ENCODE measurements around the gene P2RY2.
"Not testable (repeated sequence)": the region's sequence is repeated elsewhere in the genome, so short reads cannot be mapped to it uniquely, and the experiment has no call there.

The P2RY2 gene

DNA sequence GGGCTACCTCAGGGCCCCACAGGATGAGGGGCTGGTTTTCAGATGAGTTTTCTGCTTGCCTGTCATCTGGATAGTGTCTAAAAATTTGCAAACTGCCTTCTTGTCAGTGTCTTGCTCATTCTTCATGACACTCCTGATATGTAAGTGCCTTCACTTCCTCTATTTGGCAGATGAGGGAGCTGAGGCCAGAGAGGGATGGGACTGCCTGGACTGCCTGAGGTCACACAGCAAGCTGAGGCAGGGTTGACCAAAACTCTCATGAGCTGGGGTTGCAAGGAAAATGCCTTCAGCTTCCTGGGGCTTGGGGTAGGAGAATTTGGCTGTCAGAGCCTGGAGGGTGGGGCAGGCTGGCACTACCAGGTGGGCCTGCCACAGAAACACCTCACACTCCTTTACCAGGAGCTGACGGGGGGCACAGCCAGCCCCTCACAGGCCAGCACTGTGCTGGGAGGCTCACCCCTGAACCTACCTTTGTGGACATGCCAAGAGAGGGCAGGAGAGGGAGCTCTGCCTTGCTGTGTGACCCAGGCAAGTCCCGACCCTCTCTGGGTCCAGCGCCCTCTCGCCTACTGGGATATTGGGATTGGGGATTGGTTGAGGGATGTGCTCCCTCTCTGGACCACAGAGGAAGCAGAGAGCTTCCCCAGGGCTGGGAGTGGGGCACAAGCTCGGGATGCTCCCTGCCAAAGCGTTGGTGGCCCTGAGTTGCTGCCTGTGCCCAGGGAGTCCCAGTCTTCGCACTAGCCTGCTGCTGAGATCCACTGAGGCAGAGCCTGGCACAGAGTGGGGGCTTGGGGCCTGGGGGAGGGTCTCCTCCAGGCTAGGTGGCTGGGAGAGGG is 52.2 kb downstream of the P2RY2 start:
- DNase-seq: no peak

DNA sequence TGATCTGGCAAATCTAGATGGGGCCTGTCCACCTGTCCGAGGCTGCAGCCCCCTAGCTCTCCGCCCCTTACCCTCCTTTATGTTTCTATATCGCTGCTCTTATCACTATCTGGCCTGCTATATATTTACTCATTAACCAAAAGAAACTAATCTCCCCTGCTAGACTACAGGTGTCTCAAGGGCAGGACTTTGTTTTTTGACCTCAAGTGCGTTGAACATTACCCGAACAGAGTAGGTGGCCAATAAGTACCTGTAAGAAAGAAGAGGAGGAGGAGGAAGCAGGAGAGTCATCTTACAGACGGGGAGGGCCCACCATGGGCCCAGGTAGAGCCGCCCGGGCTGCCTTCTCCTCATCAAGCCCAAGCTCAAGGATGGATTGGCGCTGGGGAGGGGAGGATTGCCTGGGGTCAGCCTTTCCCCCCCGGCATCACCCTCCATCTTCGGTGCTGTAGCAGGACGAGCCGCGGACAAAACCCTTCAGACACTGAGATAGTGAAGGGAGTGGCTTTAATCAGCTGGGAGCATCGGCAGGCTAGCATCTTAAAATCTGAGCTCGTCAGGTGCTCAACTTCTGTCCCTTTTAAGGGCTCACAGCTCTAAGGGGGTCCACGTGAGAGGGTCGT is 52.9 kb downstream of the P2RY2 start:
- DNase-seq: no peak

DNA sequence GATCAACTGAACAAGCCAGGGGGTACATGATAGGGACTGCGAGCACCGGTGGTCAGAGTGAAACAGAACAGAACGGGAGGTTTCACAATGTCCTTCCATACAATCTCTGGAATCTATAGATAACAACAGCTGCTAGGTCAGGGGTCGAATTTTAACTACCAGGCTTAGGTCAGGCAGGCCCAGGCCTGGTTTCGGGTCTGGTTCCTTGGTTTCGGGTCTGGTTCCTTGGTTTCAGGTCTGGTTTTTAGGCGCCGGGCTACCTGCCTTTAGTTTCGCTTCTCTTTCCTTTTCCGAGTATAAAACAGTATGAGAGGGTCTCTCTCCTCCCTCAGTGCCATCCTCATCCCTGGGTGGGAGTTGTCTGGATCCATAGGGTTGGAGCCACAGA is 53.4 kb downstream of the P2RY2 start:
- not testable (repeated sequence) for DNase-seq

DNA sequence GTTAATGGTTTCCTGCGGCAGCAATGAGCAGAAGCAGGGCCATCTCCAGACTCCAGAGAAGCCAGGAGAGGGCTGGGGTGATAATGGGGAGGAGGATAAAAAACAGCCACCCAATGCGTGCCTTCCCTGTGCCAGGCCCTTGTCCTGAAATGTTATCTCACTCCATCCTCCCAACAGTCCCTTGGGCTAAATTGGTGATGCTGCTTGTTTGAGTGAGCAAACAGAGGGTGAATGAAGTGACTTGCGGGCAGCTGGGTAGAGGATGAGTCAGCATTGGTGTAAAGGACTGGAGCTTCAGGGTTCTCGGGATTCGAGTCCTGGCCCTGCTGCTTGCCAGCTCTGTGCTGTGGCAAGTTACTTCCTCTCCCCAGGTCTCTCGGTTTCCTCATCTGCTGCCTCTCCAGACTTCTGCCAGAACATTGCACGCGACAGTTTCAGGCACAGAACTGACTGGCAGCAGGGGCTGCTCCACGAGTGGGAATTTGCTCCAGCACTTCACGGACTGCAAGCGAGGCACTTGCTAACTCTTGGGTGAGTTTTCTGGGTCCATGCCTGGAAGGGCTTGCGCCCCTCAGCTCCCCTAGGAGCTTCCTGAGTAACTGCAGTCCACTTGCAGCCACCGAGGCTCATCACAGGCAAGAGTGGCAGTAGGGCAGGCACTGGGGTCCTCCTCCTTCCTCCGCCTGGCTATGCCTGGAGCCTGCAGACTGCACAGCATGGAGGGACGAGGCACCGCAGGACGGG is 54.0 kb downstream of the P2RY2 start, which contains the start of gene P2RY6:
Gene P2RY6, plus strand, starts transcription at position 403 of the 744 bp plus-strand sequence. CDS start 24,181 bp downstream, outside the sequence.
- peak in 1 of 2 experiments; percentile 43 for DNase-seq

DNA sequence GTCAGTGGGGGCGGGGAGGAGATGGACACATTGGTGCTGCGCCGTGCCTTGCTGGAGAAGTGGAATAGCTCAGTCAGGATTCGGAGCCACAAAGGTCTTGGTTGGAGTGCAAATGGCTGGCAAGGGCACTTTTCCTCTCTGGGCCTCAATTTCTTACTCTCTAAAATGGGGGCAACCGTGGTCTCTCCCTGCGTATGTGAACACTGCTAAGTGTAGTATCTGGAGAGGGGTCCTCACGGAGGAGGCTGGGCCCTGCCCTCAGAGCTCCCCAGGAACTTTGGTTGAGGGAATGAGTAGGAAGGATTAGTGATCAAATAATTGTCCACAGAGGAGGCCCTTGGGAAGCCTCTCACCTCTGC is 54.6 kb downstream of the P2RY2 start:
- no peak for DNase-seq

DNA sequence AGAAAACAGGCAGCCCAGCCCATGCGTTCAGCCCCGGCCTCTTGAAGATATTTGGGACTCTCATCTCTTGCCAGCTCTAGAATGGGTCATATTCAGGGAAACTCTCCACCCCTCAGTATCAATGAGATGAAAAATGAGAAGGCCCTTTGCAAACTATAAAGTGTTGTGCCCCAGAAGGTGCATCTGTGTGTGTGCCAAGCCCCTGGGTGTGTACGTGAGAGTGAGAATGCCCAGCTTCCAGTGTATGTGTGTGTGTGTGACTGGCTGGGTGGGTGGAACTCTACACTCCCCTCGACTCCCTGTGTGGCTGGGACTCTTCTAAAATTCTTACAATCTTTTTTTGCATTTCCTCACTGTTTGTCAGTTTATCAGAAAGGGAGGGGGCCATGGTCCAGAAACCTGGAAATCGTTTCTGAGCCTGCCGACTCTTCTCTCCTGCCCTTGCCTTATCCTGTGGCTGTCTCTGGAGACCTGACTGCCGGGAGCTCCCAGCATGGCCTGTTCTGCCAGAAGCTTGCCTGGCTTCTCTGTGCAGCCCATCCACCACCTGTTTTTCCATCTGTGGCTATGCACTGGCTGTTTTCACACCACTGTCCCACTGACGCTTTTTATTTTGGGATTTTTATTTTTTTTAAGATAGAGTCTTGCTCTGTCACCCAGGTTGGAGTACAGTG is 55.3 kb downstream of the P2RY2 start:
- no peak for DNase-seq

DNA sequence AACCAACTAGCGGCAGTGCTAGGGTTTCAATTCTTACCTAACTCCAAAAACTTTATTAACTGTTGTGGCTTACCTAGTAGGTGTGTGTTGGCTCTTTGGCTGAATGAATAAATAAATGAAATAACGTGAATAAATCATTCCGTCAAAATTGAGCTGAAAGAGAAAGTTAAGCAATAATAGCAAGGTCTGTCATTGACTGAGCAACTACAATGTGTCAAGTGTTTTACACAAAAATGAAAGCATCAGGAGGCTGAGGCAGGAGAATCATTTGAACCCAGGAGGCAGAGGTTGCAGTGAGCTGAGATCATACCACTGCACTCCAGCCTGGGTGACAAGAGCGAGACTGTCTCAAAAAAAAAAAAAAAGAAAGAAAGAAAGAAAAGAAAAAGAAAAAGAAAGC is 56.1 kb downstream of the P2RY2 start:
- DNase-seq: not testable (repeated sequence)

DNA sequence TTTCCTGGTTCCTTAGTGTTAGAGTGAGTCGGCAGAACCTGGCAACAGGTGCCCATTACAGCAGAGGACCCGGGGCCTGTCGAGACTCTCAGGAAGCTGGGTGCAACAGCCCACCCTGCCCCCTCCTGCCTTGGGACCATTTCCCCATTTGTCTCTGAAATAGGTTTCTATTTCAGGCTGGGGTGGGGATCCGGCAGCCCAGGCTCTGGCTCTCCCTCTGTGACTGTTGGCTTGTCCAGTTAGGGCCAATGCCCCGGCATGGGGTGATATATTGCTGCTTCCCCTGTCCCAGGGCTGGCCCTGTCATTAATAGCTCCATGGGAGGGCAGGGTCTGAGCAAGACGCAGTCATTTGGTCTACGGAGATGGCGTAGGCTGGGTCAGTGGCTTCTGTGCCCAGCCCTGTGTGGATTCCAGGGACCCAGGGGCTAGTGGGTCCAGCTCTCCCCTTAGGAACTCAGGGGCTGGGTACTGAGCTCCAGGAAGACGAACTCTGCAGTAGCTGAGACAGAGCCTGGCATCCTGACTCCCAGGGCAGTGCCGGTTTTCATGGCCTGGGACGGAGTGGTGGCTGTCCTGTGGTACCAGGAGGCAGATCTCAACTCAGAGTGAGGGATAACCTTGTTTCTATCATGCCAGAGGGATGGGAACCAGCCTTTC is 56.8 kb downstream of the P2RY2 start:
- DNase-seq: no peak

DNA sequence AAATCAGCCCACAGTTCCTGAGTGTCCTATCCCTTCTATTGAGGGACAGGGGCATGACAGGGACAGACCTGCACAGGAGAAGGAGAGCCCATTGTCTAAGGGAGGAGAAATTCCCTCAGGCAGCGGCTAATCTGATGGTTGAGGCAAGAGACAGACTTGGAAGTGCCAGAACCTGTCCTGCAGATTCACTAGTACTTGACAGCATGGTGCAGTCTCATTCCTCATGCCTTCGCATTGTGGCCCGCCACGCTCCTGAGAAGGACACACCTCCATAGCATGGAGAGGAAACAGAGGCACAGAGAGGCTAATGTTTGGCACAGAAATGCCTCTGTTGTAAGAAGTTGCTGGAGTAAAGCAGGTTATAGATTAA is 57.3 kb downstream of the P2RY2 start:
- no peak for DNase-seq

DNA sequence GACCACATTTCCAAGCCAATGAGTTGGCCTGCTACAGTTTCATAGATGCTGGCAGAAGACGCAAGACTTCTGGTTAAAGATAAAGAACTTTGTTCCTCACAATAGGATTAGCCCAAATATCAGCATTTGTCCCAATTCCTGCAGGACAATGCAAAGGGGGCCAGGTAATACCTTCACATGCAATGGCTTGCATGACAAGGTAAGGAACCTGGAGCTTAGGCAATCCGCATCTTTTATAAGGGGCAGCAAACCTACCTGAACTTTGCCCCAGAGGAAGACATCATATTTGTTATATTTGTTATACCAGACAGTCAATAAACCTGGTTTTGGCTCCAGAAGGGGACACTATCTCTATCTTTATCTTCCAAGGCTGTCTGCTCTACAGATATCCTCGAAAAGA is 59.4 kb downstream of the P2RY2 start:
- DNase-seq: no peak

DNA sequence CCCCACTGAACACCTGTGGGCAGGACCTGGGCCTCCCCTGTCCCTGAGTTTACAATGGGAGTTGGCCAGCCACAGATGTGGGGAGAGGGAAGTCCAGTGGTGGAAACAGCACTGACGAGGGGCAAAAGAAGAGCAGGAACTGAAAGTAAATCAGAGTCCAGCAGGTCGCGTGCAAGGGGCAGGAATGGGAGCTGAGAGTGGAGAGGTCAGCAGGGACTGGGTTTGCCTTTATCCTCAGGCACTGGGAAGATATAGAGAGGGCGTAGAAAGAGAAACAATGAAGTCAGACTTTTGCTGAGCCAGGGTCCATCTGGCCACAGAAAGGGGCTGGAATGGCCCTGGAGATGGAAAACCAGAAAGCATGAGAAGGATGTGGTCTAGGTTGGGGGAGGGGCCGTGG is 62.5 kb downstream of the P2RY2 start:
- no peak for DNase-seq

DNA sequence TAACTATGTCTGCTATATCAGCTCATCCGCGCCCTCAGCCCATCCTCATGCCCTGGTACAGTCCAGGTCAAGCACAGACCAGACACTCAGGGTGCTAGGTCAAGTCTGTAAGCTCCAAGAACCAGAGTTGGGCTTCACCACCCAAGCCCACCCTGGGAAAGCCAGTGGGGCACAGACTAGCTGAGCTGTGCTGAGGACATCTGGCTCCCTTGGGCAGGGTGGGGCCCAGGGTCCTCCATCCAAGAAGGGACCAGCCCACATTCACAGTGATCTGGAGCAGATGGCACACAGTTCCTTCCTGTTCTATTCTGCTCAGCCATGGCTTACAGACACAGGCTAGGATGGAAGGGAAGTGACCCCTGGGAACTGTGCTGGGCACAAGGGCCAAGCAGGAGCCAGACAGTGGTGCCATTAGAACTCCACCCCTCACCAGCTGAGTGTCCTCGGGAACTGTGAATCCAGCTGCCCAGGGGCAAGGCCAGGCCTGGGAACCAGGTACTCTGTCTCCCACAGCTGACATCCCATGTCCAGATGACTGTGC is 63.2 kb downstream of the P2RY2 start:
- DNase-seq: no peak

DNA sequence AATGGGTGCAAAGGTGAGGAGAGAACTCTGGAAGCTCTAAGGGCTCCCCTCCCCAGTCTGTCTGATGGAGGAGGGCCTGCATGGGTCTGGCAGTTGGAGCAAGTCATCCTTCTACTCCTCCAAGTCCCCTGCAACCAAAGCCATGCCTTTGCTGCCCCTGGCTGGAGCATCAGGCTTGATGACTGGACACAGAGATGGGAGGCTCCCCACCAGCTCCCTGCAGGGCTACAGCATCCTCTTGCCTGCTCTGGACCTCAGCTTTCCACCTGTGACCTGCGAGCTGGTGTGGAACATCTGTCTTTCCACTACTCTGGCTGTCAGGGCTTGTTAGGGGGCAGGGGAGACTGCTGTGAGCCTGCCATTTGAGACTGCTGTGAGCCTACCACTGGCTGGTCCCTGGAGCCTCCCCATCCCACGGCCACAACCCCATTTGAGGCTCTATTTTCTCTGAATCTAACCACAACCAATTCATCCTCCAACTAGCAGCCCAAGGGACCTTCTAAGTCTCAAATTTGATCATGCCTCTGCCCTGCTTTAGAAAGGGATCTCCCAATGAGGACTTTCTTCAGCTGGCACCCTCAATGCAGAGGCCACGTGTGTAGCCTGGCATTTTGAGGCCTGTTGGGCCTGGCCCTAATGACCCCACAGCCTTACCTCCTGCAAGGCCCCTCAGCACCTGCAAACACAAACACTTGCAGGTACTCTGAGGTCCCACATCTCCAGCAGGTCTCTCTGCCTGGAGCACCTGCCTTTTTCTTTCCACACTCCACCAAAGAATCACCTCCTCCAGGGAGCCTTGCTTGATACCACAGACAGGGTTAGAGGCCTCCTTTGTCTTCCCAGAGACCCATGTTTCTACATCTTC is 63.9 kb downstream of the P2RY2 start:
- DNase-seq: no peak

DNA sequence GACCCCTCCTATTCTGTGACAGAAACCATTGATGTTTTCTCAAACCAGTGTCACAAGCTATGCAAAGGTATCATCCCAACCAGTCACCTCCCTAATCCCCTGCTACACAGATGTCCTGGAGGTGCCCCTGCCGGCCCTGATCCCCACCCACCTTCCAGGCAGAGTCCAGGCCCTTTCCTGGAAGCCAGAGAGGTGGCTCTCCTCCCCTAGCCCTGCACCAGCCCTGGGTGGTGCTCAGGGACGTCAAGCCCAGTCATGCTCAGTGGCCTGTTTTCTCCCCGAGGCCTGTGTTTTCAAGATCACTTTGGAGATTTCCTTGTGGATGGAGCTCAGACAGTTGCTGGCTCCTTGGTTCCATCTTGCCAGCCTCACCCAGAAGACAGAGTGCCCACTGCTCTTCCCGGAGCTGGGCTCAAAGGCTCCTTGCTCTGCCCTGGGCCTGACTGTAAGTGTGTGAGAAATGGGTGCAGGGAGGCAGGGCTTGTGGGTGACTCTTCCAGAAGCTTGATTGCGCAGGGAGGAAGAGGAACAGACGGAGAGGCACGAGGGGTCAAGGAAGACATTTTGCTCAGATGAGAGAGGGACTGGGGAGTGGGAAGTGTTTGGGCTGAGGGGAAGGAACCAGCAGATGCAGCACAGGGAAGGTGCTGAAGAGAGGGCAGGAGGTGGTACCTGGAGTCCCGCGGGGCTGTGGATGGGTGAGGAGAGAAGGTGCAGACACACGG is 65.4 kb downstream of the P2RY2 start:
- no peak for DNase-seq

DNA sequence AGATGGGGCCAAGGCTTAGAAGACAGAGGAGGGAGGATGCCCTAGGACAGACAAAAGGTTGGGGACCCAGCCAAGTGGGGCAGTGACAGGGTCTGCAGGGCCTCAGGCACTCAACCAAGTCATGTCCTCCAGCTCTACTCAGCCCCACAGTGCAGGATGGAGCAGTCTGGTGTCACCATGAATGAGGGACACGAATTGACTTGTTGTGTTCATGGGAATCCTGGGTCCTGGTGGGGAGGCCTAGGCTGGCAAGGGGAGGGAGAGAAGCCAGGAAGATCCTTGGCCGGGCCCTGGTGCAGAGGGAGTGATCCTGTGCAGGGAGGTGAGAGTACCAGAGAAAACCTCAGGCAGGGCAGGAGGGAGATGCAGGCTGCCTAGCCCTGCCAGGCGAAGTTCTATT is 66.0 kb downstream of the P2RY2 start:
- no peak for DNase-seq

DNA sequence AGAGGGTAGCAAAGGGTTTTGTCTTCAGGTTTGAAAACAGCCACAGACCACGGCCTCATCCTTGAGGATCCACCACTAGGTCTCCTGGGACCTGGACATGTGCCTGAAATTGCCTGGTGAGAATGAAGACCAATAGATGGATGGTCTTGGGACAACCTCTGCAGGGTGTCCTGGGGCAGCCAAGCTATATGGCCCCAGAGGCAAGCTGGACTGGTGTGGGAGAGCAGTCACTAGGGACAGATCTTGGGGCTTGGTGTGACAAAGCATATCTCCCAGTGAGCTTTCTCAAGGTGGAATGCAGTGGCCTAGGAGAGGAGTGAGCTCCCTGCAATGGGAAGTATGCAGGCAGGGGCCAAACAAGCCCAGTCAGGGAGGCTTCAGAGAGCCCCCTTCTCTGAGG is 67.6 kb downstream of the P2RY2 start:
- no peak for DNase-seq

Measured in NCI-H526 (cell line).